H1 (cell line): ENCODE measurements around the gene GPR87. TPM values are rescaled to one million over a fixed set of nuclear protein-coding genes. Genes with fewer than 3 reads are reported as not detected.

Source experiments
- CTCF ChIA-PET: fragments of 300-600 bp; sonication (Branson Sonifier 250); formaldehyde crosslinking; loops from one replicate; lab custom pipeline; 2021; ENCODE audit not compliant: partially characterized antibody; lab: Charles Lee
- POLR2A ChIA-PET: fragments of 300-600 bp; sonication (Branson Sonifier 250); formaldehyde crosslinking; loops from one replicate; lab custom pipeline; 2021; ENCODE audit warnings: inconsistent platforms; ENCODE audit not compliant: partially characterized antibody; lab: Charles Lee
- DNase-seq, 2 experiments: peaks; one replicate each; pipeline versions ENCODE4 v3.0.0 to v3.0.0-alpha.2; 2010 to 2022; ENCODE audit warnings: low spot score in 2 of 2, low read depth in 1 of 2, mixed read lengths in 1 of 2
- FAIRE-seq: peaks from 2 replicates; lab custom pipeline; 2011; peaks lifted over from hg19 to GRCh38; lab: Jason Lieb, UNC
- H2AFZ ChIP-seq: 2 replicates; pipeline ENCODE4 v1.8.1; 2012; ENCODE audit warnings: low read length, inconsistent platforms
- H2AK5ac ChIP-seq: 2 replicates; pipeline ENCODE4 v1.6.1; 2013; ENCODE audit warnings: low read depth, low read length
- H2BK120ac ChIP-seq: replicated peaks from 2 replicates; pipeline ENCODE3; 2013; ENCODE audit warnings: low read depth, low read length, inconsistent platforms
- H2BK12ac ChIP-seq: 2 replicates; pipeline ENCODE4 v1.6.1; 2013; ENCODE audit warnings: low read depth, low read length
- H2BK15ac ChIP-seq: 2 replicates; pipeline ENCODE4 v1.6.1; 2013; ENCODE audit warnings: low read length
- H2BK20ac ChIP-seq: 2 replicates; pipeline ENCODE4 v1.6.1; 2013; ENCODE audit warnings: low read length
- H2BK5ac ChIP-seq: 2 replicates; pipeline ENCODE4 v1.6.1; 2013; ENCODE audit warnings: low read depth, low read length
- H3K14ac ChIP-seq: 2 replicates; pipeline ENCODE4 v1.6.1; 2013; ENCODE audit warnings: inconsistent platforms; ENCODE audit not compliant: insufficient read length
- H3K18ac ChIP-seq: 2 replicates; pipeline ENCODE4 v1.6.1; 2013; ENCODE audit warnings: low read length; ENCODE audit errors: extremely low read depth
- H3K23ac ChIP-seq: 2 replicates; pipeline ENCODE4 v1.6.1; 2013; ENCODE audit warnings: inconsistent platforms; ENCODE audit not compliant: insufficient read length
- H3K23me2 ChIP-seq: 2 replicates; pipeline ENCODE4 v1.6.1; 2013; ENCODE audit warnings: low read depth, low read length
- H3K27ac ChIP-seq: 2 replicates; pipeline ENCODE4 v1.6.1; 2011; ENCODE audit warnings: low read depth, low read length, inconsistent platforms
- H3K27me3 ChIP-seq, 4 experiments: replicated peaks in 1 of 4; 1 replicate in 1 of 4; 2 replicates in 3 of 4; pipeline versions ENCODE4 v1.6.1 to v1.8.1; 2011 to 2013; ENCODE audit warnings: low read length in 3 of 4, mild to moderate bottlenecking in 3 of 4, inconsistent platforms in 2 of 4, mixed read lengths in 2 of 4, moderate library complexity in 1 of 4; ENCODE audit not compliant: control insufficient read depth in 3 of 4, insufficient read depth in 3 of 4; ENCODE audit errors: extremely low read depth in 1 of 4
- H3K36me3 ChIP-seq, 4 experiments: 2 replicates each; pipeline versions ENCODE4 v1.6.1 to v1.8.1; 2011 to 2013; ENCODE audit warnings: mild to moderate bottlenecking in 4 of 4, low read length in 3 of 4, moderate library complexity in 2 of 4, control low read depth in 1 of 4, inconsistent platforms in 1 of 4; ENCODE audit not compliant: insufficient read depth in 4 of 4, control insufficient read depth in 2 of 4
- H3K4ac ChIP-seq: replicated peaks from 2 replicates; pipeline ENCODE3; 2013; ENCODE audit warnings: low read length, low read depth, mixed read lengths, inconsistent platforms; ENCODE audit not compliant: insufficient read length
- H3K4me1 ChIP-seq, 4 experiments: replicated peaks in 1 of 4; 1 replicate in 1 of 4; 2 replicates in 3 of 4; pipeline versions ENCODE4 v1.6.1 to v1.8.1; 2011 to 2013; ENCODE audit warnings: low read length in 3 of 4, inconsistent platforms in 2 of 4, mixed read lengths in 1 of 4; ENCODE audit not compliant: insufficient read depth in 4 of 4, control insufficient read depth in 3 of 4
- H3K4me2 ChIP-seq, 2 experiments: 2 replicates each; pipeline versions ENCODE4 v1.6.1 to v1.8.1; 2011 to 2013; ENCODE audit warnings: low read depth in 2 of 2, low read length in 2 of 2, control low read depth in 1 of 2, inconsistent platforms in 1 of 2, mild to moderate bottlenecking in 1 of 2; ENCODE audit not compliant: insufficient read depth in 1 of 2
- H3K4me3 ChIP-seq, 4 experiments: fragments of 200-600, 300-600 bp in 1 of 4; sonication (generic), shearing (Covaris generic), sonication (Bioruptor Twin) in 1 of 4; 2 replicates each; pipeline versions ENCODE4 v1.5.1 to v1.8.1; 2011 to 2016; ENCODE audit warnings: low read length in 4 of 4, low read depth in 3 of 4, control low read depth in 2 of 4, inconsistent platforms in 2 of 4, mild to moderate bottlenecking in 2 of 4, mixed read lengths in 1 of 4, moderate library complexity in 1 of 4; ENCODE audit not compliant: insufficient read depth in 2 of 4; ENCODE audit errors: extremely low read depth in 1 of 4
- H3K56ac ChIP-seq: replicated peaks from 2 replicates; pipeline ENCODE3; 2013; ENCODE audit warnings: low read depth, mild to moderate bottlenecking, mixed read lengths, low read length, inconsistent platforms; ENCODE audit not compliant: insufficient read length
- H3K79me1 ChIP-seq: 2 replicates; pipeline ENCODE4 v1.6.1; 2013; ENCODE audit warnings: low read depth, low read length, control low read depth
- H3K79me2 ChIP-seq, 2 experiments: 2 replicates each; pipeline versions ENCODE4 v1.6.1 to v1.8.1; 2012 to 2013; ENCODE audit warnings: low read length in 2 of 2, mild to moderate bottlenecking in 2 of 2, inconsistent platforms in 1 of 2; ENCODE audit not compliant: insufficient read depth in 2 of 2, control insufficient read depth in 1 of 2
- H3K9ac ChIP-seq, 4 experiments: replicated peaks in 1 of 4; 1 replicate in 1 of 4; 2 replicates in 3 of 4; pipeline versions ENCODE4 v1.6.1 to v1.8.1; 2011 to 2013; ENCODE audit warnings: low read depth in 3 of 4, low read length in 3 of 4, control low read depth in 2 of 4, mild to moderate bottlenecking in 2 of 4, moderate library complexity in 2 of 4, inconsistent platforms in 1 of 4; ENCODE audit errors: extremely low read depth in 1 of 4
- H3K9me3 ChIP-seq, 2 experiments: 2 replicates each; pipeline versions ENCODE4 v1.6.1 to v1.8.1; 2012 to 2013; ENCODE audit warnings: mild to moderate bottlenecking in 2 of 2, moderate library complexity in 2 of 2, control low read depth in 1 of 2, inconsistent platforms in 1 of 2, low read depth in 1 of 2, low read length in 1 of 2, mixed read lengths in 1 of 2; ENCODE audit not compliant: insufficient read depth in 2 of 2
- H4K20me1 ChIP-seq, 2 experiments: replicated peaks in 1 of 2; 2 replicates each; pipeline versions ENCODE3 to v1.8.1; 2011 to 2013; ENCODE audit warnings: inconsistent platforms in 2 of 2, low read length in 2 of 2, mild to moderate bottlenecking in 1 of 2; ENCODE audit not compliant: insufficient read depth in 2 of 2, control insufficient read depth in 1 of 2
- H4K5ac ChIP-seq: 2 replicates; pipeline ENCODE4 v1.6.1; 2013; ENCODE audit warnings: low read length, low read depth, mixed read lengths, inconsistent platforms; ENCODE audit not compliant: insufficient read length
- H4K8ac ChIP-seq: 2 replicates; pipeline ENCODE4 v1.8.0; 2013; ENCODE audit warnings: mild to moderate bottlenecking, moderate library complexity, low read length, inconsistent platforms; ENCODE audit not compliant: insufficient read depth; ENCODE audit errors: extremely low read depth
- H4K91ac ChIP-seq: replicated peaks from 2 replicates; pipeline ENCODE3; 2013; ENCODE audit warnings: low read length, mixed read lengths, inconsistent platforms; ENCODE audit not compliant: insufficient read length
- JUN ChIP-seq: IDR thresholded peaks from 2 replicates; pipeline ENCODE4 v1.6.1; 2011; ENCODE audit warnings: low read depth, mild to moderate bottlenecking, improper control_type of control experiment, low read length
- JUND ChIP-seq: IDR thresholded peaks from 2 replicates; pipeline ENCODE4 v1.6.1; 2011; ENCODE audit warnings: mild to moderate bottlenecking, improper control_type of control experiment, low read length
- KDM5A ChIP-seq: fragments of 200-600 bp; IDR thresholded peaks from 2 replicates; pipeline ENCODE4 v1.7.1; 2012; ENCODE audit warnings: mild to moderate bottlenecking, low read length, inconsistent platforms, mixed read lengths
- MAFK ChIP-seq: IDR thresholded peaks from 2 replicates; pipeline ENCODE4 v1.6.1; 2012; ENCODE audit warnings: low read depth, mild to moderate bottlenecking, improper control_type of control experiment, low read length
- NANOG ChIP-seq: IDR thresholded peaks from 2 replicates; pipeline ENCODE4 v1.6.1; 2011; ENCODE audit warnings: low read length, low read depth, mild to moderate bottlenecking, inconsistent platforms; ENCODE audit not compliant: insufficient read depth, poor library complexity, severe bottlenecking
- POLR2AphosphoS5 ChIP-seq: IDR thresholded peaks from 2 replicates; pipeline ENCODE4 v1.6.1; 2011; ENCODE audit warnings: low read depth, low read length
- RFX5 ChIP-seq: IDR thresholded peaks from 2 replicates; pipeline ENCODE4 v1.6.1; 2011; ENCODE audit warnings: low read depth, low read length, improper control_type of control experiment, borderline replicate concordance
- RXRA ChIP-seq: IDR thresholded peaks from 2 replicates; pipeline ENCODE4 v1.6.1; 2011; ENCODE audit warnings: low read depth, mild to moderate bottlenecking, low read length, moderate library complexity; ENCODE audit not compliant: insufficient read depth
- SAP30 ChIP-seq: fragments of 300-600 bp; sonication (generic); IDR thresholded peaks from 2 replicates; pipeline ENCODE4 v1.7.1; 2012; ENCODE audit warnings: low read length, moderate library complexity, mild to moderate bottlenecking, inconsistent platforms; ENCODE audit not compliant: insufficient read depth, insufficient replicate concordance
- SP4 ChIP-seq: IDR thresholded peaks from 2 replicates; pipeline ENCODE4 v1.6.1; 2012; ENCODE audit warnings: low read length, inconsistent platforms
- SUZ12 ChIP-seq: fragments of 200-600 bp; sonication (generic); IDR thresholded peaks from 2 replicates; pipeline ENCODE4 v1.6.1; 2012; ENCODE audit warnings: mild to moderate bottlenecking, inconsistent platforms, low read length, moderate library complexity, mixed read lengths
- TCF12 ChIP-seq: IDR thresholded peaks from 2 replicates; pipeline ENCODE4 v1.6.1; 2011; ENCODE audit warnings: low read depth, mild to moderate bottlenecking, low read length
- TEAD4 ChIP-seq: IDR thresholded peaks from 2 replicates; pipeline ENCODE4 v1.6.1; 2012; ENCODE audit warnings: low read depth, low read length, inconsistent platforms, mixed read lengths
- USF2 ChIP-seq: IDR thresholded peaks from 2 replicates; pipeline ENCODE4 v1.6.1; 2011; ENCODE audit warnings: low read length, improper control_type of control experiment
- WGBS, 2 experiments: shearing (Covaris generic) in 1 of 2; methylation state at CpG; one replicate each; pipeline versions ENCODE4 v1.1.6 to v1.1.7; 2013 to 2015; ENCODE audit warnings: low lambda C conversion rate in 2 of 2, mixed read lengths in 2 of 2, inconsistent platforms in 1 of 2, low coverage in 1 of 2, missing lambda C conversion rate in 1 of 2; ENCODE audit not compliant: insufficient replicate concordance in 2 of 2, insufficient coverage in 1 of 2, insufficient read length in 1 of 2; ENCODE audit errors: extremely low coverage in 1 of 2, missing lambda C conversion rate in 1 of 2; 5-methylcytosine and 5-hydroxymethylcytosine counted together
- polyA plus RNA-seq, 7 experiments: library from polyadenylated mRNA; depleted of rRNA in 3 of 7; stranded (reverse) in 5 of 7; unstranded in 2 of 7; fragments of >200 nt in 5 of 7; fragments of 200-250 nt in 2 of 7; gene quantifications; 1 replicate in 5 of 7; 2 replicates in 1 of 7; 4 replicates in 1 of 7; pipeline versions ENCODE4 v1.2.1 to v1.2.3, GENCODE V29; 2011 to 2013; ENCODE audit warnings: missing spikeins in 2 of 7, mixed read lengths in 2 of 7
- total RNA-seq: library from RNA; stranded (reverse); fragmentation: NEBNext Ultra II Directional; extraction: Animal tissue kit (Norgen Biotek cat#: 25700); gene quantifications from 2 replicates; pipeline ENCODE4 v1.2.1, GENCODE V29; 2021

The GPR87 gene
- total and polyA plus RNA-seq, 2 of the 8 experiments (the other 6 are each of a cell fraction or from before 2014, with no cell fraction given) = 0.05 TPM; not detected in 1

GRCh38 chr3:151267066-151267465, 49.6 kb downstream of the GPR87 start:
- Histone ChIP-seq H2AFZ (no peak overlapping the region), H3K36me3 (no peaks in the 10 kb centered on the region), H3K56ac (no peak overlapping the region), H2BK120ac (no peak overlapping the region), H3K23ac (no peak overlapping the region), H3K27ac (no peak overlapping the region), H2BK20ac (no peak overlapping the region), H3K18ac (no peak overlapping the region), H3K9me3 (no peaks in the 10 kb centered on the region), H4K20me1 (no peaks in the 10 kb centered on the region), H3K9ac (no peak overlapping the region), H2BK12ac (no peak overlapping the region), H3K4ac (no peak overlapping the region), H2BK5ac (no peak overlapping the region), H4K8ac (no peak overlapping the region), H3K79me1 (no peaks in the 10 kb centered on the region; the same call in 1 of the 2 replicates), H3K4me3 (no peak overlapping the region), H3K4me2 (no peak overlapping the region), H3K27me3 (no peaks in the 10 kb centered on the region), H2AK5ac (no peak overlapping the region), H3K14ac (no peak overlapping the region), H3K4me1 (peaks cover 0 to 7% (median 3%) of the 10 kb centered on the region in 4 experiments; a peak in 2 of 7 replicates), H2BK15ac (no peak overlapping the region), H3K23me2 (no peaks in the 10 kb centered on the region), H4K91ac (no peak overlapping the region), H3K79me2 (no peaks in the 10 kb centered on the region), H4K5ac (no peak overlapping the region)
- WGBS, 2 experiments = 96% methylated on average over 1 of the region's 1 CpG; no CpG with 5 or more reads in 1 of the 2 experiments
- TF ChIP-seq SAP30 (no peak), JUND (no peak), KDM5A (no peak), JUN (no peak), TEAD4 (no peak), NANOG (no peak), SUZ12 (no peak), TCF12 (no peak), POLR2AphosphoS5 (no peak), RFX5 (no peak), SP4 (no peak), MAFK (no peak), USF2 (no peak), RXRA (no peak)
- ChIA-PET POLR2A (no interaction called here), CTCF (interaction anchor here (0.7 to 3.4 kb wide), 5 partner anchors 11 to 42 kb away, joined by 3 to 13 read pairs (median 4); partner anchors contain the start of gene P2RY14)
- no peak for FAIRE-seq
- no peak for DNase-seq
